RWPE2 (cell line): ENCODE measurements around the gene ZNF302.

ENCODE experiments used
- ATAC-seq: fragments of 200-7000 bp; cut with Tn5 transposase; 3 replicates; pipeline ENCODE4 v1.9.1; 2021; ENCODE audit warnings: low read depth
- DNase-seq: peaks from one replicate; pipeline ENCODE4 v3.0.0-alpha.2; 2020; ENCODE audit warnings: low spot score
- H3K27ac ChIP-seq: fragments of 450-650 bp; 2 replicates; pipeline ENCODE4 v1.5.1; 2017; ENCODE audit warnings: mild to moderate bottlenecking; ENCODE audit not compliant: poor library complexity, severe bottlenecking
- H3K27me3 ChIP-seq: fragments of 250-450 bp; sonication (Bioruptor Pico); 2 replicates; pipeline ENCODE4 v1.5.1; 2021; ENCODE audit warnings: mild to moderate bottlenecking, moderate library complexity; ENCODE audit not compliant: insufficient read depth, poor library complexity, severe bottlenecking
- H3K36me3 ChIP-seq: fragments of 250-450 bp; sonication (Bioruptor Pico); 2 replicates; pipeline ENCODE4 v1.5.1; 2020; ENCODE audit warnings: low read depth, mild to moderate bottlenecking, moderate library complexity
- H3K4me1 ChIP-seq: fragments of 250-450 bp; sonication (Bioruptor Pico); 2 replicates; pipeline ENCODE4 v1.5.1; 2021; ENCODE audit warnings: mild to moderate bottlenecking, moderate library complexity; ENCODE audit not compliant: insufficient read depth, poor library complexity, severe bottlenecking
- H3K4me3 ChIP-seq: fragments of 250-450 bp; sonication (Bioruptor Pico); 2 replicates; pipeline ENCODE4 v1.5.1; 2021; ENCODE audit warnings: mild to moderate bottlenecking, moderate library complexity; ENCODE audit not compliant: severe bottlenecking
- H3K9me3 ChIP-seq: fragments of 250-450 bp; sonication (Bioruptor Pico); 2 replicates; pipeline ENCODE4 v1.5.1; 2021; ENCODE audit warnings: mild to moderate bottlenecking, moderate library complexity; ENCODE audit not compliant: severe bottlenecking
- TF ChIP-seq, protein P1 (sequence below): fragments of 450-650 bp; IDR thresholded peaks from one replicate; pipeline ENCODE4 v1.5.1; 2017; ENCODE audit warnings: mild to moderate bottlenecking, moderate library complexity; ENCODE audit not compliant: poor library complexity, severe bottlenecking

ZNF302 gene

DNA sequence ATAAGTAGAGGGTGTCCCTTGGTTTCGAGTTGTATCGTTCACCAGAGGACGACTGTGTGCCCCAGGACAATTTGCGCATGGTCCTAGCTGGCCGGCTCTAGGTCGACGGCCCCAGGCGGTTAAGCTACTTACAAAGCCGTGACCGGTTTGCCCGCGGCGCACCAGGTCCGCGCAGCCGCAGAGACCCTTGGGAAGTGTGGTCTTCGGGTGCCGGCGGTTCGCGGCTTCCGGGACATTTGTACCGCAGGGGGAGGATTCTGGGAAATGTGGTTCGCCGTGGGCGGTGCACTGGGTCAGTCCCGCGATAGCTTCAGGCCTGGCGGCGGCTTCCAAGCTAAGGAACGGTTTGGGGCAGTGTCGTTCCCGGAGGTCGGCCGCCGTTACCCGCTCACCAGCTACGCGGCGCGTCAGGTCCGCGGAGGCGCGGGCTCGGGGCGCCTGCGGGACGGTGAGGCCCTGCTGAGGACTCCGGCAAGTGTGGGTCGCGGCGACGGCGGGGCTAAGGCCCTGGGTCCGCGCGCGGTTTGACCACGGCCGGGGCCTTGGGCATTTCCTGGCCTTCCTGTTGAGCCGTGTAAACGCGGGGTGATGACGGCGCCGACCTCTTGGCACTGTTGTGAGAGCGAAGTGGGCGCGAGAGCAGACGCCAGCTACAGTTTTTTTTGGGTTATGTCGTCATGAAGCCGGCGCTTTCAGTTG is at the start of gene ZNF302:
Gene ZNF302 (plus strand): TSS at position 293 of the 699 bp plus-strand sequence. CDS start 1,127 bp downstream, outside the sequence.
- ATAC-seq (peak; percentile 96), DNase-seq (peak; percentile 95)
- H3K4me1 ChIP-seq: peaks cover 8% of the 10 kb centered on the region
- H3K27me3 ChIP-seq: no peaks in the 10 kb centered on the region
- peak within 1 kb of the TSS; percentile 68 for H3K27ac ChIP-seq
- H3K36me3 ChIP-seq: peaks cover 42% of the 10 kb centered on the region
- TF ChIP-seq, protein P1, sequence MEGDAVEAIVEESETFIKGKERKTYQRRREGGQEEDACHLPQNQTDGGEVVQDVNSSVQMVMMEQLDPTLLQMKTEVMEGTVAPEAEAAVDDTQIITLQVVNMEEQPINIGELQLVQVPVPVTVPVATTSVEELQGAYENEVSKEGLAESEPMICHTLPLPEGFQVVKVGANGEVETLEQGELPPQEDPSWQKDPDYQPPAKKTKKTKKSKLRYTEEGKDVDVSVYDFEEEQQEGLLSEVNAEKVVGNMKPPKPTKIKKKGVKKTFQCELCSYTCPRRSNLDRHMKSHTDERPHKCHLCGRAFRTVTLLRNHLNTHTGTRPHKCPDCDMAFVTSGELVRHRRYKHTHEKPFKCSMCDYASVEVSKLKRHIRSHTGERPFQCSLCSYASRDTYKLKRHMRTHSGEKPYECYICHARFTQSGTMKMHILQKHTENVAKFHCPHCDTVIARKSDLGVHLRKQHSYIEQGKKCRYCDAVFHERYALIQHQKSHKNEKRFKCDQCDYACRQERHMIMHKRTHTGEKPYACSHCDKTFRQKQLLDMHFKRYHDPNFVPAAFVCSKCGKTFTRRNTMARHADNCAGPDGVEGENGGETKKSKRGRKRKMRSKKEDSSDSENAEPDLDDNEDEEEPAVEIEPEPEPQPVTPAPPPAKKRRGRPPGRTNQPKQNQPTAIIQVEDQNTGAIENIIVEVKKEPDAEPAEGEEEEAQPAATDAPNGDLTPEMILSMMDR: no peak
- peak within 1 kb of the TSS; percentile 67 for H3K4me3 ChIP-seq
- H3K9me3 ChIP-seq: peaks cover 10% of the 10 kb centered on the region

DNA sequence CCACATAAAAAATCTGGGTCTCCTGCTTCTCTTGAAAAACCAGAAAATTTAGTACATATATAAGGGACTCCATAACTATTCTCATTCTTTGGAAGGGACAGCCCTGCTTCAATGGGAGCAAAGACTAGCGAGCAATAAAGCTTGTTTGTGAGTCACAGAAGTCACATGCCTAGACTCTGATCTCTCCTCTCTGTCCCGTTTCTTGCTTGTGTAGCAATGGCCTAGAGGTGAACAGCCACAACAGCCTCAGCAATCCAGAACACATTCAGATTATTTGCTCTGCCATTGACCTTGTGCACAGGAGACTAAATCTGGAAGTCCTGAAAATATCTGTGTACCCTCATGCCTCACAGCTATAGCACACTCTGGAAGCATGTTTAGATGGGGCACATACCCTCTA is 43.7 kb upstream of the ZNF302 start:
- TF ChIP-seq, protein P1: no peak
- no peak for DNase-seq
- ATAC-seq: no peak
- H3K4me1 ChIP-seq: no peaks in the 10 kb centered on the region
- H3K9me3 ChIP-seq: no peaks in the 10 kb centered on the region
- H3K36me3 ChIP-seq: no peaks in the 10 kb centered on the region
- H3K27ac ChIP-seq: no peak overlapping the region
- H3K27me3 ChIP-seq: no peaks in the 10 kb centered on the region
- no peak overlapping the region for H3K4me3 ChIP-seq

DNA sequence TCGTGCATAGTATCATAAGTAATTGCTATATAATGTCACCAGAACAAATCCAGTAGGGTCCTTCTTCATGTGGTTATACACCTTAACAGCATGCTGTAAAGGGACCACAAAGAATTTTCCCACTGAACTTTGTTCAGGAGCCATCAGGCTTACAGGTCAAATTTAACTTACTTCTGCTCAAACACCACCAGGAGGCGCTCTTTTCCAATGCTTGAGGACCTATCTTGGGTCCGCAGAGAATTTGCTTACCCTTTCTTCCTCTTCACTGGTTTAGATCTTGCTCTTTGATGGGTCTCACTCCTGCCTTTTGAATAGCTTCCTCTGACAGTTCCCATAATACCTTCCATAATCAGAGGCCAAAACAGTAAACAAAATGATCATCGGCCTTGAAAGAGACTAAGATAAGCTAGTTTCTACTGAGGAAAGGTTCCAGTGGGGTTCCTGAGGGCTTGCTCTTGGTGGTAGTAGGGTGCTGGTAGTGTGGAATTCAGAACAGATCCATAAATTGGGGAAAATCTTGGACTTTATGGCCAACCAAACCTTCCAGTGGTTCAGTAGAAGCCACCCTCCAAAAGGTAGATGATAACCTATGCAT is 37.9 kb upstream of the ZNF302 start:
- TF ChIP-seq, protein P1: peak; percentile 81

DNA sequence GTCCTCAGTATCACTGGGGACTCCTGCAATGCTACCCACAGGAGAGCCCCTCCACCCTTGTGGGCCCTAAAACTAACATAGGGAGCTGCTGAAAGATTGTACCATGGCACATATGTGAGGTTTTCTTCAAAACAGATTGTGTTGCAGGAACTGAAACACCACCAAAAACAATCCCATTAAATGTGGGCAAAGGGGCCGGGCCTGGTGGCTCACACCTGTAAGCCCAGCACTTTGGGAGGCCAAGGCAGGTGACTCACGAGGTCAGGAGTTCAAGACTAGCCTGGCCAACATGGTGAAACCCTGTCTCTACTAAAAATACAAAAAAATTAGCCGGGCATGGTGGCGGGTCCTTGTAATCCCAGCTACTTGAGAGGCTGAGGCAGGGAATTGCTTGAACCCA is 35.2 kb upstream of the ZNF302 start:
- Histone ChIP-seq H3K27ac (no peak overlapping the region), H3K9me3 (no peaks in the 10 kb centered on the region), H3K4me1 (no peaks in the 10 kb centered on the region), H3K4me3 (no peak overlapping the region), H3K27me3 (no peaks in the 10 kb centered on the region), H3K36me3 (no peaks in the 10 kb centered on the region)
- DNase-seq (no peak), ATAC-seq (no peak)
- TF ChIP-seq, protein P1: no peak

More for the DNA sequence above, 37.9 kb upstream of the ZNF302 start:
- Histone ChIP-seq H3K9me3 (no peaks in the 10 kb centered on the region), H3K27ac (no peak overlapping the region), H3K27me3 (no peaks in the 10 kb centered on the region), H3K36me3 (no peaks in the 10 kb centered on the region), H3K4me3 (no peak overlapping the region), H3K4me1 (no peaks in the 10 kb centered on the region)
- DNase-seq (no peak), ATAC-seq (no peak)

DNA sequence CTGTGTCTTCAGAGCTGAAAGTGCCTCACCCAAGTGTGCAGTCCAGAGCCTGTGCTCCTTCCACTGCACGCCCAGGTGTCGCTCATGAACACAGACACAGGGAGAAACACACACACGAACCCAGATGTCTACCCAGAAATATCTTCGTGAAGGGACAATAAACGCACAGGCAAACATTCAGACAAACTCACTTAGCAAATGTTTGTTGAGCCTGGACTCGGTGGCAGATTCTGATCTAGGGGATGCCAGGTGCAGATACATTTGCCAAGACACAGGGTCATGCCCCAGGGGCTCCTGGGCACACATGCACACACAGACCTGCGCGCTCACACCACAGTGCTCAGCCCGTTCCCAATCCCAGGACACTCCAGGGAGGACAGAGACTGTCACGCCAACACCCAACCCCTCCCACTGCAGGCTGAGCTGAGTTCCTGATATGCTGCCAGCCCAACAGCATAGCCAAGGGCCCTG is 32.5 kb upstream of the ZNF302 start:
- DNase-seq: peak; percentile 40
- Histone ChIP-seq H3K27me3 (no peaks in the 10 kb centered on the region), H3K9me3 (no peaks in the 10 kb centered on the region), H3K4me3 (no peak overlapping the region), H3K36me3 (no peaks in the 10 kb centered on the region), H3K4me1 (no peaks in the 10 kb centered on the region), H3K27ac (no peak overlapping the region)
- ATAC-seq: no peak
- TF ChIP-seq, protein P1: no peak
